GM15510 (cell line): ENCODE results near the gene GFI1B.

Experiments used
- POLR2A ChIP-seq: IDR thresholded peaks from 3 replicates; pipeline ENCODE4 v1.6.1; 2011; ENCODE audit warnings: borderline replicate concordance; ENCODE audit not compliant: insufficient read length; ENCODE audit errors: extremely low read depth

The GFI1B gene

GRCh38 chr9:132948482-132949050 lies 29.9 kb upstream of the GFI1B start:
- TF ChIP-seq POLR2A: no peak

GRCh38 chr9:132949709-132950108 lies 28.8 kb upstream of the GFI1B start:
- no peak for TF ChIP-seq POLR2A

GRCh38 chr9:132955123-132955522 lies 23.4 kb upstream of the GFI1B start:
- no peak for TF ChIP-seq POLR2A

GRCh38 chr9:132955768-132956167 lies 22.7 kb upstream of the GFI1B start:
- TF ChIP-seq POLR2A: no peak

GRCh38 chr9:132957805-132958204 lies 20.7 kb upstream of the GFI1B start:
- TF ChIP-seq POLR2A: no peak

GRCh38 chr9:132961002-132961401 lies 17.5 kb upstream of the GFI1B start:
- TF ChIP-seq POLR2A: no peak

GRCh38 chr9:132965478-132965877 lies 13.0 kb upstream of the GFI1B start:
- no peak for TF ChIP-seq POLR2A

GRCh38 chr9:132969783-132970182 lies 8.7 kb upstream of the GFI1B start:
- TF ChIP-seq POLR2A: no peak

- TF ChIP-seq POLR2A: no peak
These were observed 8.0 kb upstream of the GFI1B start for GRCh38 chr9:132970324-132971062.

- no peak for TF ChIP-seq POLR2A
These were observed 5.3 kb upstream of the GFI1B start for GRCh38 chr9:132973166-132973565.

- TF ChIP-seq POLR2A: no peak
These were observed 4.8 kb upstream of the GFI1B start for GRCh38 chr9:132973713-132974112.

- TF ChIP-seq POLR2A: no peak
These were observed 2.5 kb upstream of the GFI1B start for GRCh38 chr9:132975961-132976360.

- no peak for TF ChIP-seq POLR2A
These were observed 1.9 kb upstream of the GFI1B start for GRCh38 chr9:132976571-132976970.

GRCh38 chr9:132978112-132978450 lies 413 bp upstream of the GFI1B start:
- TF ChIP-seq POLR2A: no peak

GRCh38 chr9:132980157-132980556 lies 1.7 kb downstream of the GFI1B start:
- TF ChIP-seq POLR2A: no peak

GRCh38 chr9:132982458-132982857 lies 4.0 kb downstream of the GFI1B start:
- TF ChIP-seq POLR2A: peak; percentile 25

GRCh38 chr9:132983491-132984201 lies 5.2 kb downstream of the GFI1B start:
- no peak for TF ChIP-seq POLR2A
